Lower lobe of right lung (tissue), 2 donors: ENCODE measurements around the gene ZNF385B. TPM values are rescaled to one million over a fixed set of nuclear protein-coding genes. Genes with fewer than 3 reads are reported as not detected.

ENCODE experiments used
- ATAC-seq, 2 donors: fragments of 200-7000 bp; cut with Tn5 transposase; one replicate each; pipeline ENCODE4 v1.9.1; 2020 to 2022; ENCODE audit warnings: mild to moderate bottlenecking in 2 of 2, moderate library complexity in 2 of 2
- DNase-seq: peaks from one replicate; pipeline ENCODE4 v3.0.0-alpha.2; 2020
- H3K27ac ChIP-seq: fragments of 200-600 bp; one replicate; pipeline ENCODE4 v1.8.0; 2022
- H3K27me3 ChIP-seq: fragments of 200-600 bp; one replicate; pipeline ENCODE4 v1.8.0; 2022; ENCODE audit warnings: low read depth
- H3K36me3 ChIP-seq: fragments of 200-600 bp; one replicate; pipeline ENCODE4 v1.8.0; 2022; ENCODE audit warnings: mild to moderate bottlenecking
- H3K4me1 ChIP-seq: fragments of 200-600 bp; one replicate; pipeline ENCODE4 v1.8.0; 2022
- H3K4me3 ChIP-seq: fragments of 200-600 bp; one replicate; pipeline ENCODE4 v1.8.0; 2022; ENCODE audit warnings: mild to moderate bottlenecking
- H3K9me3 ChIP-seq: fragments of 200-600 bp; one replicate; pipeline ENCODE4 v1.8.0; 2022
- intact Hi-C: fragments of 100-400 bp; cut with DNase I; formaldehyde crosslinking; loops from one replicate; pipeline ENCODE4 v1.11.0; 2022
- microRNA-seq: library from miRNA; unstranded; fragments of <30 nt; microRNA quantifications from one replicate; pipeline ENCODE4 v1.2.0, GENCODE V29; 2020; ENCODE audit warnings: borderline number of aligned reads
- total RNA-seq: library from RNA; stranded (reverse); fragmentation: NEBNext Ultra II Directional; extraction: Animal tissue kit (Norgen Biotek cat#: 25700); gene quantifications from one replicate; pipeline ENCODE4 v1.2.1, GENCODE V29; 2021
- TF ChIP-seq, protein P1 (sequence below): fragments of 200-600 bp; IDR thresholded peaks from one replicate; pipeline ENCODE4 v1.8.0; 2022; ENCODE audit warnings: antibody characterized with exemption, mild to moderate bottlenecking
- donor health status: DM: no; HTN: yes; CAD: no; lungs with severe emphysema.

Gene ZNF385B
- total RNA-seq, 1 donor from 2014 or later, result 63.2 TPM

DNA sequence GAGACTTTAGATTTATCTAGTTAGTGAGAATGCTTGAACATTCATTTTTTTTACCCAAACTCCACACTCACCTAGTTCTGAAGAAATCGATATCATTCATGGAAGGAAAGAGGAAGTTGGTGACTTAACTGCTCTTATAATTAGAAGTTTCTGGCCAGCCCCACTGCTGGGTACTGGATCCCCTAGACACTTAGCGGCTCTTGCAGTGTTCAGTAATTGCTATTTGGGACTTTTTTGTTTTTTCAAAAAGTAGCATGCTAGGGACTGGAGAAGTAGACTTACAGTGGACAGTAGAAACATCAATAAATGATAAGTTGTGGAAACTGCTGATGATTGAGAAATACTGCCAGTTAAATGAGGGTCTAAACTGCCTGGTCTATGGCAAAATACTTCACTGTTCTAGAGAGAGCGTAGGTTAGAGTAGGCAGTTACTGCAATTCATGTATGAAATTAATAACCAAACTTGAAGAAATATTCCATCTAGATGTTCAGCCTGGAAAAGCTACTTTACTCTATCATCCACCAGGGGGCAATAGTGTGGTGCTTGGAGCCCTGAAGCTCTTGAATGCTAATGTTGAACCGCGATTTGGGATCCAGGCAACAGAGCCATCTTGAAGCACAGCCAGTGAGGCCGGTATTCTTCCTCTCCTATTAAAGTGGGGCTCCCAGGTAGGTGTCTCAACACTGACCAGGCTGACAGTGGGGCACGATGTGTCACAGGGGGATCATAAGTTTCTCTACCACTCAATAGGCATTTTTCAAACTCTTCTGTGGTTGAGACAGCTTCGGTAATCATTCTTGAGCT lies 450.7 kb downstream of the ZNF385B start:
- Histone ChIP-seq H3K4me3 (no peak overlapping the region), H3K4me1 (peaks cover 4% of the 10 kb centered on the region), H3K9me3 (no peaks in the 10 kb centered on the region), H3K27me3 (no peaks in the 10 kb centered on the region), H3K27ac (no peak overlapping the region), H3K36me3 (no peaks in the 10 kb centered on the region)
- no peak for DNase-seq
- TF ChIP-seq, protein P1, sequence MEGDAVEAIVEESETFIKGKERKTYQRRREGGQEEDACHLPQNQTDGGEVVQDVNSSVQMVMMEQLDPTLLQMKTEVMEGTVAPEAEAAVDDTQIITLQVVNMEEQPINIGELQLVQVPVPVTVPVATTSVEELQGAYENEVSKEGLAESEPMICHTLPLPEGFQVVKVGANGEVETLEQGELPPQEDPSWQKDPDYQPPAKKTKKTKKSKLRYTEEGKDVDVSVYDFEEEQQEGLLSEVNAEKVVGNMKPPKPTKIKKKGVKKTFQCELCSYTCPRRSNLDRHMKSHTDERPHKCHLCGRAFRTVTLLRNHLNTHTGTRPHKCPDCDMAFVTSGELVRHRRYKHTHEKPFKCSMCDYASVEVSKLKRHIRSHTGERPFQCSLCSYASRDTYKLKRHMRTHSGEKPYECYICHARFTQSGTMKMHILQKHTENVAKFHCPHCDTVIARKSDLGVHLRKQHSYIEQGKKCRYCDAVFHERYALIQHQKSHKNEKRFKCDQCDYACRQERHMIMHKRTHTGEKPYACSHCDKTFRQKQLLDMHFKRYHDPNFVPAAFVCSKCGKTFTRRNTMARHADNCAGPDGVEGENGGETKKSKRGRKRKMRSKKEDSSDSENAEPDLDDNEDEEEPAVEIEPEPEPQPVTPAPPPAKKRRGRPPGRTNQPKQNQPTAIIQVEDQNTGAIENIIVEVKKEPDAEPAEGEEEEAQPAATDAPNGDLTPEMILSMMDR, result peak; percentile 73
- intact Hi-C loops, result no loop called here
- ATAC-seq, result peak; percentile 90

GRCh38 chr2:179403624-179404023 lies 457.8 kb downstream of the ZNF385B start:
- Histone ChIP-seq H3K4me1 (no peaks in the 10 kb centered on the region), H3K36me3 (no peaks in the 10 kb centered on the region), H3K4me3 (no peak overlapping the region), H3K27ac (no peak overlapping the region), H3K27me3 (no peaks in the 10 kb centered on the region), H3K9me3 (no peaks in the 10 kb centered on the region)
- TF ChIP-seq, protein P1, result no peak
- intact Hi-C loops, result no loop called here
- DNase-seq (no peak), ATAC-seq (no peak)

- TF ChIP-seq, protein P1, result no peak
- H3K27ac ChIP-seq, result no peak overlapping the region
- H3K27me3 ChIP-seq, result no peaks in the 10 kb centered on the region
- ATAC-seq (no peak), DNase-seq (no peak)
- no peaks in the 10 kb centered on the region for H3K36me3 ChIP-seq
- H3K4me1 ChIP-seq, result no peaks in the 10 kb centered on the region
- H3K9me3 ChIP-seq, result no peaks in the 10 kb centered on the region
- intact Hi-C loops, result no loop called here
- no peak overlapping the region for H3K4me3 ChIP-seq
Observed at GRCh38 chr2:179393481-179393880, 467.9 kb downstream of the ZNF385B start.

Small RNA genes within 50 kb of the gene (microRNA-seq; reads per million reads assigned to microRNA genes)
- not detected for gene MIR1258

Other genes starting within 250 kb of the ZNF385B start
- 17.5 TPM for gene CWC22, start 145.7 kb upstream of the ZNF385B start, total RNA-seq